Measurements from ENCODE around the gene ERP29.

DNA sequence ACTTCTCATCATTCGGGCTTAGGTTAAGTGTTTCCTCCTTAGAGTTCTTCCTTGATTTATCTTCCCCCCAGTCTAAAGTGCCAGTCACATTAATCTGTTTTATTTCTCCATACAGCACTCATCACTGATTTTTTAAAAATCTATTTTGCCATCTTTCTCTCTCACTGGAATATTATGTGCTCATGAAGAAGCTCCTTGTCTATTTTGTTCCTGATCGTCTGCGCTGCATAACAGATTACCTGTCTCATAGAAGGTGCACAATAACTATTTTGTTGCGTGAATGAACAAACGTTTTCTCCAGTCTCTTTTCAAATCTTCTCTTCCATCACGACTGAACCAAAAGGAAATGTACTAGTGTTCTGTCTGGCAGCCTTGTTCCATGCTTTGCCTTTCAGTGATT is 2.7 kb downstream of the ERP29 start:
- TF ChIP-seq, protein P1, sequence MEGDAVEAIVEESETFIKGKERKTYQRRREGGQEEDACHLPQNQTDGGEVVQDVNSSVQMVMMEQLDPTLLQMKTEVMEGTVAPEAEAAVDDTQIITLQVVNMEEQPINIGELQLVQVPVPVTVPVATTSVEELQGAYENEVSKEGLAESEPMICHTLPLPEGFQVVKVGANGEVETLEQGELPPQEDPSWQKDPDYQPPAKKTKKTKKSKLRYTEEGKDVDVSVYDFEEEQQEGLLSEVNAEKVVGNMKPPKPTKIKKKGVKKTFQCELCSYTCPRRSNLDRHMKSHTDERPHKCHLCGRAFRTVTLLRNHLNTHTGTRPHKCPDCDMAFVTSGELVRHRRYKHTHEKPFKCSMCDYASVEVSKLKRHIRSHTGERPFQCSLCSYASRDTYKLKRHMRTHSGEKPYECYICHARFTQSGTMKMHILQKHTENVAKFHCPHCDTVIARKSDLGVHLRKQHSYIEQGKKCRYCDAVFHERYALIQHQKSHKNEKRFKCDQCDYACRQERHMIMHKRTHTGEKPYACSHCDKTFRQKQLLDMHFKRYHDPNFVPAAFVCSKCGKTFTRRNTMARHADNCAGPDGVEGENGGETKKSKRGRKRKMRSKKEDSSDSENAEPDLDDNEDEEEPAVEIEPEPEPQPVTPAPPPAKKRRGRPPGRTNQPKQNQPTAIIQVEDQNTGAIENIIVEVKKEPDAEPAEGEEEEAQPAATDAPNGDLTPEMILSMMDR (IDR thresholded peaks at IDR 0.05) = no peak
- TF ChIP-seq ZFX (IDR thresholded peaks at IDR 0.05; ENCODE audit: borderline replicate concordance) = no peak
